Caco-2 (cell line): Measurements from ENCODE around the gene LHX6. TPM values are rescaled to one million over a fixed set of nuclear protein-coding genes. Genes with fewer than 3 reads are reported as not detected.

Source experiments
- BruUV-seq: library from RNA; stranded (reverse); fragments of 400-500 nt; replicated peaks from 2 replicates; lab custom pipeline; 2021; lab: Mats Ljungman, UMichigan
- CTCF ChIA-PET: fragments of 300-600 bp; sonication (Branson Sonifier 250); formaldehyde crosslinking; loops from one replicate; lab custom pipeline; 2022; ENCODE audit warnings: antibody characterized with exemption; lab: Charles Lee
- POLR2A ChIA-PET: fragments of 300-600 bp; sonication (Branson Sonifier 250); formaldehyde crosslinking; loops from one replicate; lab custom pipeline; 2022; ENCODE audit warnings: antibody characterized with exemption; lab: Charles Lee
- DNase-seq, 2 experiments: peaks; one replicate each; pipeline versions ENCODE4 v3.0.0 to v3.0.0-alpha.2; 2020 to 2022
- H3K27me3 ChIP-seq: replicated peaks from 2 replicates; pipeline ENCODE4 v1.6.0; 2011; ENCODE audit warnings: low read length; ENCODE audit not compliant: control insufficient read depth, insufficient read depth
- H3K36me3 ChIP-seq: 2 replicates; pipeline ENCODE4 v1.5.1; 2011; ENCODE audit warnings: low read length; ENCODE audit not compliant: control insufficient read depth, insufficient read depth
- H3K4me1 ChIP-seq: fragments of 250-450 bp; sonication (Bioruptor Pico); 2 replicates; pipeline ENCODE4 v1.5.1; 2020; ENCODE audit warnings: mild to moderate bottlenecking
- H3K4me3 ChIP-seq: 2 replicates; pipeline ENCODE4 v1.5.1; 2011; ENCODE audit warnings: low read depth, mild to moderate bottlenecking, control low read depth, low read length
- H3K9me3 ChIP-seq: fragments of 250-450 bp; sonication (Bioruptor Pico); 2 replicates; pipeline ENCODE4 v1.5.1; 2020; ENCODE audit warnings: mild to moderate bottlenecking, moderate library complexity
- H3K27ac Mint-ChIP-seq: one replicate; pipeline ENCODE4 v1.8.0; 2022; ENCODE audit warnings: mixed read lengths; ENCODE audit not compliant: unreplicated experiment
- H3K27me3 Mint-ChIP-seq: one replicate; pipeline ENCODE4 v1.8.0; 2022; ENCODE audit warnings: mixed read lengths; ENCODE audit not compliant: insufficient read depth, unreplicated experiment
- H3K36me3 Mint-ChIP-seq: one replicate; pipeline ENCODE4 v1.8.0; 2022; ENCODE audit warnings: mild to moderate bottlenecking, mixed read lengths; ENCODE audit not compliant: insufficient read depth, unreplicated experiment
- H3K4me1 Mint-ChIP-seq: one replicate; pipeline ENCODE4 v1.8.0; 2022; ENCODE audit warnings: low read depth, mixed read lengths; ENCODE audit not compliant: unreplicated experiment
- H3K4me3 Mint-ChIP-seq: one replicate; pipeline ENCODE4 v1.8.0; 2022; ENCODE audit warnings: mild to moderate bottlenecking, moderate library complexity, mixed read lengths; ENCODE audit not compliant: unreplicated experiment
- H3K9me3 Mint-ChIP-seq: one replicate; pipeline ENCODE4 v1.8.0; 2022; ENCODE audit warnings: mixed read lengths; ENCODE audit not compliant: unreplicated experiment
- intact Hi-C: fragments of 100-400 bp; cut with micrococcal nuclease; formaldehyde crosslinking; loops from one replicate; pipeline ENCODE4 v1.10.0; 2022; ENCODE audit not compliant: unreplicated experiment
- total RNA-seq: library from RNA; stranded (reverse); gene quantifications from 2 replicates; pipeline ENCODE4 v1.2.3, GENCODE V29; 2022
- TF ChIP-seq, protein P1 (sequence below), 2 experiments: fragments of 200-600 bp in 1 of 2; IDR thresholded peaks; 1 replicate in 1 of 2; 2 replicates in 1 of 2; pipeline versions ENCODE4 v1.5.1 to v1.8.0; 2011 to 2022; ENCODE audit warnings: antibody characterized with exemption in 1 of 2, control low read depth in 1 of 2, inconsistent platforms in 1 of 2, low read depth in 1 of 2, low read length in 1 of 2, mild to moderate bottlenecking in 1 of 2, moderate library complexity in 1 of 2; ENCODE audit not compliant: insufficient read depth in 1 of 2, severe bottlenecking in 1 of 2, unreplicated experiment in 1 of 2

Gene LHX6
- total RNA-seq, 1 experiment from 2014 or later, result 6.1 TPM

DNA sequence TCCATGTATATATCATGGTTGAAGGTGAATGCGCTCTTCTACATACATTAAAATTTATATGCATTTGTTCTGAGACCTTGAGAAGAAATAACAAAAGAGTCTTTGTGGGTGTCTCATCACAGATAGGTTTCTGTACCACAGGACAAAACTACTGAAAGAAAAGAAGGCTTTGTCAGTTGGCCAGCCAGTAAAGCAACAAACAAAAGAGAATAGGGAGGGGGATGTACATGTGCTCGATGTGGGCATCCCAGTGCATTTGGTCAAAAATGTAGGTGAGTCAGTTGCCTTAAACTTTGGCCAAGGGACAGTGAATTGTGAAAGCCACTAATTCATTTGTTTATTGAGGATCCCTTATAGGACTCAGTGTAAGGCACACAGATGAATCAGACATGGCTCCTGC is 22.6 kb upstream of the LHX6 start:
- Histone ChIP-seq H3K4me1 (no peaks in the 10 kb centered on the region), H3K36me3 (no peaks in the 10 kb centered on the region), H3K4me3 (no peak overlapping the region), H3K9me3 (no peaks in the 10 kb centered on the region), H3K27me3 (no peaks in the 10 kb centered on the region)
- no peak for DNase-seq
- Mint-ChIP-seq H3K36me3 (peaks cover 18% of the 10 kb centered on the region), H3K9me3 (no peaks in the 10 kb centered on the region), H3K4me3 (no peak overlapping the region), H3K27me3 (no peaks in the 10 kb centered on the region), H3K27ac (no peak overlapping the region), H3K4me1 (no peaks in the 10 kb centered on the region)
- CTCF ChIA-PET, result no interaction called here
- no TSS peak for BruUV-seq
- POLR2A ChIA-PET, result no interaction called here
- intact Hi-C loops, result no loop called here
- TF ChIP-seq, protein P1, sequence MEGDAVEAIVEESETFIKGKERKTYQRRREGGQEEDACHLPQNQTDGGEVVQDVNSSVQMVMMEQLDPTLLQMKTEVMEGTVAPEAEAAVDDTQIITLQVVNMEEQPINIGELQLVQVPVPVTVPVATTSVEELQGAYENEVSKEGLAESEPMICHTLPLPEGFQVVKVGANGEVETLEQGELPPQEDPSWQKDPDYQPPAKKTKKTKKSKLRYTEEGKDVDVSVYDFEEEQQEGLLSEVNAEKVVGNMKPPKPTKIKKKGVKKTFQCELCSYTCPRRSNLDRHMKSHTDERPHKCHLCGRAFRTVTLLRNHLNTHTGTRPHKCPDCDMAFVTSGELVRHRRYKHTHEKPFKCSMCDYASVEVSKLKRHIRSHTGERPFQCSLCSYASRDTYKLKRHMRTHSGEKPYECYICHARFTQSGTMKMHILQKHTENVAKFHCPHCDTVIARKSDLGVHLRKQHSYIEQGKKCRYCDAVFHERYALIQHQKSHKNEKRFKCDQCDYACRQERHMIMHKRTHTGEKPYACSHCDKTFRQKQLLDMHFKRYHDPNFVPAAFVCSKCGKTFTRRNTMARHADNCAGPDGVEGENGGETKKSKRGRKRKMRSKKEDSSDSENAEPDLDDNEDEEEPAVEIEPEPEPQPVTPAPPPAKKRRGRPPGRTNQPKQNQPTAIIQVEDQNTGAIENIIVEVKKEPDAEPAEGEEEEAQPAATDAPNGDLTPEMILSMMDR (IDR thresholded peaks at IDR 0.05; ENCODE audit: insufficient read depth in 1 of 2, low read depth in 1 of 2, low read length in 1 of 2, severe bottlenecking in 1 of 2, unreplicated experiment in 1 of 2), result no peak

DNA sequence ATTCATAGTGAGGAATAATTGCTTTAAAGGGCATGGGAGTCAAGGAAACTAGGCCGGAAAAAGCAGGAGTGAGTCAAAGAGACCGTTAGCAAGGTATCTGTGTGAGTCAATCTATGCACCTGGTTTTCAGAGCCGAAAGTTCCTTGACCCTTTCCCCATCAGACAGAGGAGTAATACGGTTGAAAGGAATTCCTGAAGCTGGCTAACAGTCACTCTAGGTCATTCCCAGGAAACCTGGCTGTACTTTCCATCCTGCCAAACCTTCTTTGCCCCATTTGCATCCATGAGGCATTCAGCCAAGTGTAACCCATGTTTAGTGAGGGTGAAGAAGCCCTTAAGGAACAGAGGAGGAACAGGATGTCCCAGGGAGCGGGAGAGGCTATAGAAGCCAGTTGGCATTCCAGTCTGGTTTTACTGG is 19.7 kb upstream of the LHX6 start:
- Histone ChIP-seq H3K36me3 (no peaks in the 10 kb centered on the region), H3K4me1 (no peaks in the 10 kb centered on the region), H3K4me3 (no peak overlapping the region), H3K27me3 (no peaks in the 10 kb centered on the region), H3K9me3 (no peaks in the 10 kb centered on the region)
- H3K27ac Mint-ChIP-seq, result no peak overlapping the region
- intact Hi-C loops, result no loop called here
- H3K4me1 Mint-ChIP-seq, result no peaks in the 10 kb centered on the region
- H3K27me3 Mint-ChIP-seq, result no peaks in the 10 kb centered on the region
- H3K4me3 Mint-ChIP-seq, result no peak overlapping the region
- no peaks in the 10 kb centered on the region for H3K9me3 Mint-ChIP-seq
- TF ChIP-seq, protein P1 (IDR thresholded peaks at IDR 0.05; ENCODE audit: insufficient read depth in 1 of 2, low read depth in 1 of 2, low read length in 1 of 2, severe bottlenecking in 1 of 2, unreplicated experiment in 1 of 2), result no peak
- CTCF ChIA-PET, result interaction anchor here (1.1 kb wide), 1 partner anchor 101 kb away, joined by 3 read pairs; no protein-coding TSS in a partner anchor
- peaks cover 37% of the 10 kb centered on the region for H3K36me3 Mint-ChIP-seq
- no TSS peak for BruUV-seq
- DNase-seq, result no peak
- POLR2A ChIA-PET, result no interaction called here

DNA sequence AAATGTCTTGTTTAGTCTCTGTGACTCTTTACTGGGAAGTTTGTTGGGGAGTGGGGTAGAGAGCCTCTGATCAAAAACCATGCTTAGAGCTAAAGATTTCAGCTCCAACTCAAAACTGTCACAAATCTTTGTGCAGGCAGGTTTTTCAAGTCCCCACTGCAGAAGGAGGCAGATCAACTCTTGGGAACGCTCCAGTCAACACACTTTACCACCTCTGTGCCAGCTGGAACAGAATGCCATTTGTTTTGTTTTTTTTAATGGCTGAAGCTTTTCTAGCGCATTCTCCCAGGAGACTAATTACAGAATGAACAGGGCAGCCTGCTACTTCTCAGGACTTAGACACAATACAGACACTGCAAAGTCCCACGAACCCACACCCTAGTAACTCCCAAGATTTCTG is 17.9 kb upstream of the LHX6 start:
- no peaks in the 10 kb centered on the region for H3K36me3 ChIP-seq
- ChIA-PET POLR2A (no interaction called here), CTCF (no interaction called here)
- no peak overlapping the region for H3K4me3 ChIP-seq
- DNase-seq, result no peak
- H3K9me3 Mint-ChIP-seq, result no peaks in the 10 kb centered on the region
- peaks cover 40% of the 10 kb centered on the region for H3K36me3 Mint-ChIP-seq
- no peak overlapping the region for H3K4me3 Mint-ChIP-seq
- H3K9me3 ChIP-seq, result no peaks in the 10 kb centered on the region
- H3K27me3 ChIP-seq, result no peaks in the 10 kb centered on the region
- no peaks in the 10 kb centered on the region for H3K4me1 Mint-ChIP-seq
- H3K27ac Mint-ChIP-seq, result no peak overlapping the region
- intact Hi-C loops, result no loop called here
- TF ChIP-seq, protein P1 (IDR thresholded peaks at IDR 0.05; ENCODE audit: insufficient read depth in 1 of 2, low read depth in 1 of 2, low read length in 1 of 2, severe bottlenecking in 1 of 2, unreplicated experiment in 1 of 2), result no peak
- no peaks in the 10 kb centered on the region for H3K27me3 Mint-ChIP-seq
- no peaks in the 10 kb centered on the region for H3K4me1 ChIP-seq
- BruUV-seq, result no TSS peak
